ENCODE measurements around the gene VPREB1.

Gene VPREB1

GRCh38 chr22:22197993-22198402, 46.6 kb upstream of the VPREB1 start:
- Histone ChIP-seq H3K4me3 (ENCODE audit: low read depth, low read length) (no peak overlapping the region), H3K27me3 (replicated peaks) (peaks cover 34% of the 10 kb centered on the region), H3K36me3 (replicated peaks) (no peaks in the 10 kb centered on the region), H3K27ac (no peak overlapping the region)
- in situ Hi-C loops (cut with HindIII; ENCODE audit: low pct_ligation_motif_present, low sequenced_read_pairs) = no loop called here
- TF ChIP-seq CTCF (IDR thresholded peaks at IDR 0.05; ENCODE audit: low read depth, low read length, missing control alignments) = no peak
- no peak for DNase-seq

- in situ Hi-C loops (cut with HindIII; ENCODE audit: low pct_ligation_motif_present, low sequenced_read_pairs) = no loop called here
- DNase-seq = no peak
- Histone ChIP-seq H3K27me3 (replicated peaks) (peaks cover 42% of the 10 kb centered on the region), H3K27ac (no peak overlapping the region), H3K36me3 (replicated peaks) (no peaks in the 10 kb centered on the region), H3K4me3 (ENCODE audit: low read depth, low read length) (no peak overlapping the region)
- TF ChIP-seq CTCF (IDR thresholded peaks at IDR 0.05; ENCODE audit: low read depth, low read length, missing control alignments) = no peak
These were observed 45.8 kb upstream of the VPREB1 start for GRCh38 chr22:22198751-22199150.

- H3K4me3 ChIP-seq (ENCODE audit: low read depth, low read length) = no peak overlapping the region
- H3K36me3 ChIP-seq (replicated peaks) = no peaks in the 10 kb centered on the region
- H3K27me3 ChIP-seq (replicated peaks) = peaks cover 46% of the 10 kb centered on the region
- TF ChIP-seq CTCF (IDR thresholded peaks at IDR 0.05; ENCODE audit: low read depth, low read length, missing control alignments) = no peak
- in situ Hi-C loops (cut with HindIII; ENCODE audit: low pct_ligation_motif_present, low sequenced_read_pairs) = no loop called here
- H3K27ac ChIP-seq = no peak overlapping the region
- no peak for DNase-seq
These were observed 45.0 kb upstream of the VPREB1 start for GRCh38 chr22:22199634-22200033.

- Histone ChIP-seq H3K27ac (no peak overlapping the region), H3K36me3 (replicated peaks) (no peaks in the 10 kb centered on the region), H3K4me3 (ENCODE audit: low read depth, low read length) (no peak overlapping the region), H3K27me3 (replicated peaks) (peaks cover 46% of the 10 kb centered on the region)
- in situ Hi-C loops (cut with HindIII; ENCODE audit: low pct_ligation_motif_present, low sequenced_read_pairs) = no loop called here
- no peak for TF ChIP-seq CTCF (IDR thresholded peaks at IDR 0.05; ENCODE audit: low read depth, low read length, missing control alignments)
- no peak for DNase-seq
These were observed 43.9 kb upstream of the VPREB1 start for GRCh38 chr22:22200569-22201184.

- DNase-seq = no peak
- peaks cover 49% of the 10 kb centered on the region for H3K27me3 ChIP-seq (replicated peaks)
- in situ Hi-C loops (cut with HindIII; ENCODE audit: low pct_ligation_motif_present, low sequenced_read_pairs) = no loop called here
These were observed 43.2 kb upstream of the VPREB1 start for GRCh38 chr22:22201185-22201929.

More at GRCh38 chr22:22201185-22201929, 43.2 kb upstream of the VPREB1 start:
- no peak overlapping the region for H3K27ac ChIP-seq
- no peak overlapping the region for H3K4me3 ChIP-seq (ENCODE audit: low read depth, low read length)
- TF ChIP-seq CTCF (IDR thresholded peaks at IDR 0.05; ENCODE audit: low read depth, low read length, missing control alignments) = peak; percentile 80
- H3K36me3 ChIP-seq (replicated peaks) = no peaks in the 10 kb centered on the region

Measured in brain microvascular endothelial cell (primary cell).